GM23338 (cell line): ENCODE data around the gene SLN. TPM values are rescaled to one million over a fixed set of nuclear protein-coding genes. Genes with fewer than 3 reads are reported as not detected.
A peak's percentile ranks its signal among the peaks of the same experiment; 100 is the strongest.

Source experiments
- ATAC-seq: fragments of 200-7000 bp; cut with Tn5 transposase; 3 replicates; pipeline ENCODE4 v1.9.1; 2020
- DNase-seq: peaks from one replicate; pipeline ENCODE4 v3.0.0-alpha.2; 2015; ENCODE audit warnings: low spot score
- H2AFZ ChIP-seq: fragments of 200-600 bp; sonication (generic); 2 replicates; pipeline ENCODE4 v1.8.0; 2016; ENCODE audit warnings: antibody characterized with exemption, mild to moderate bottlenecking, moderate library complexity
- H3F3A ChIP-seq: fragments of 200-600 bp; sonication (generic); replicated peaks from 2 replicates; pipeline ENCODE4 v1.8.0; 2017; ENCODE audit warnings: antibody characterized with exemption, mixed run types, low read depth
- H3K27ac ChIP-seq: fragments of 200-600 bp; sonication (generic); 2 replicates; pipeline ENCODE4 v1.6.1; 2016; ENCODE audit warnings: low read depth
- H3K27me3 ChIP-seq: fragments of 200-600 bp; sonication (generic); 2 replicates; pipeline ENCODE4 v1.8.0; 2016; ENCODE audit warnings: mild to moderate bottlenecking, mixed run types, moderate library complexity; ENCODE audit not compliant: insufficient read depth
- H3K36me3 ChIP-seq: fragments of 200-600 bp; sonication (generic); 2 replicates; pipeline ENCODE4 v1.8.0; 2016; ENCODE audit warnings: mild to moderate bottlenecking; ENCODE audit not compliant: insufficient read depth
- H3K4me1 ChIP-seq: fragments of 200-600 bp; sonication (generic); 2 replicates; pipeline ENCODE4 v1.8.0; 2016; ENCODE audit warnings: mild to moderate bottlenecking, moderate library complexity; ENCODE audit not compliant: insufficient read depth
- H3K4me2 ChIP-seq: fragments of 200-600 bp; sonication (generic); 2 replicates; pipeline ENCODE4 v1.7.1; 2017; ENCODE audit warnings: mixed run types
- H3K4me3 ChIP-seq: fragments of 200-600 bp; sonication (generic); 2 replicates; pipeline ENCODE4 v1.6.1; 2016; ENCODE audit warnings: mixed run types
- H3K79me2 ChIP-seq: fragments of 200-600 bp; sonication (generic); replicated peaks from 2 replicates; pipeline ENCODE4 v1.8.0; 2017; ENCODE audit warnings: mild to moderate bottlenecking; ENCODE audit not compliant: insufficient read depth
- H3K9me2 ChIP-seq: fragments of 200-600 bp; sonication (generic); 2 replicates; pipeline ENCODE4 v1.8.0; 2017; ENCODE audit not compliant: insufficient read depth
- H4K20me1 ChIP-seq: fragments of 200-600 bp; sonication (generic); replicated peaks from 2 replicates; pipeline ENCODE4 v1.8.0; 2017; ENCODE audit warnings: mild to moderate bottlenecking; ENCODE audit not compliant: insufficient read depth
- H3K27ac Mint-ChIP-seq: 2 replicates; pipeline ENCODE4 v1.8.0; 2020; ENCODE audit warnings: inconsistent platforms, mild to moderate bottlenecking, moderate library complexity, mixed read lengths
- H3K27me3 Mint-ChIP-seq: 3 replicates; pipeline ENCODE4 v1.8.0; 2022; ENCODE audit warnings: low read depth, mild to moderate bottlenecking, moderate library complexity, mixed read lengths, inconsistent platforms; ENCODE audit not compliant: insufficient read depth, poor library complexity
- H3K36me3 Mint-ChIP-seq: 3 replicates; pipeline ENCODE4 v1.8.0; 2021; ENCODE audit warnings: low read depth, mild to moderate bottlenecking, inconsistent platforms, moderate library complexity, mixed read lengths
- H3K4me1 Mint-ChIP-seq: 3 replicates; pipeline ENCODE4 v1.8.0; 2020; ENCODE audit warnings: mild to moderate bottlenecking, inconsistent platforms, mixed read lengths
- H3K4me3 Mint-ChIP-seq: 3 replicates; pipeline ENCODE4 v1.8.0; 2021; ENCODE audit warnings: moderate library complexity, mild to moderate bottlenecking, inconsistent platforms, mixed read lengths
- H3K9me3 Mint-ChIP-seq: 3 replicates; pipeline ENCODE4 v1.8.0; 2020; ENCODE audit warnings: moderate library complexity, mild to moderate bottlenecking, inconsistent platforms, mixed read lengths
- CREB1 ChIP-seq: fragments of 250-450 bp; sonication (Bioruptor Pico); IDR thresholded peaks from 2 replicates; pipeline ENCODE4 v1.5.0; 2020; ENCODE audit warnings: low read depth, mild to moderate bottlenecking, moderate library complexity
- CTCF ChIP-seq, 2 experiments: fragments of 200-600 bp in 1 of 2; sonication (generic) in 1 of 2; conservative IDR thresholded peaks; 2 replicates each; pipeline versions ENCODE4 v1.5.1 to v1.6.1; 2016 to 2017; ENCODE audit warnings: antibody characterized with exemption in 2 of 2, low read depth in 2 of 2, mild to moderate bottlenecking in 2 of 2, moderate library complexity in 1 of 2
- ETS1 ChIP-seq: IDR thresholded peaks from 2 replicates; pipeline ENCODE4 v1.6.1; 2016; ENCODE audit warnings: antibody characterized with exemption
- EZH2 ChIP-seq: fragments of 200-600 bp; sonication (generic); IDR thresholded peaks from one replicate; pipeline ENCODE4 v1.8.0; 2017; ENCODE audit warnings: antibody characterized with exemption, mild to moderate bottlenecking, low read depth; ENCODE audit not compliant: unreplicated experiment
- EZH2phosphoT487 ChIP-seq: fragments of 200-600 bp; sonication (generic); IDR thresholded peaks from one replicate; pipeline ENCODE4 v1.8.1; 2018; ENCODE audit warnings: antibody characterized with exemption; ENCODE audit not compliant: unreplicated experiment
- JUNB ChIP-seq: IDR thresholded peaks from one replicate; pipeline ENCODE4 v1.6.1; 2016; ENCODE audit warnings: antibody characterized with exemption; ENCODE audit not compliant: unreplicated experiment
- NANOG ChIP-seq: IDR thresholded peaks from 2 replicates; pipeline ENCODE4 v1.6.1; 2016; ENCODE audit warnings: antibody characterized with exemption, borderline replicate concordance
- POLR2AphosphoS5 ChIP-seq: IDR thresholded peaks from 2 replicates; pipeline ENCODE4 v1.6.1; 2016; ENCODE audit warnings: antibody characterized with exemption, low read depth
- REST ChIP-seq: IDR thresholded peaks from one replicate; pipeline ENCODE4 v1.6.1; 2018; ENCODE audit warnings: antibody characterized with exemption; ENCODE audit not compliant: unreplicated experiment
- STAT1 ChIP-seq: IDR thresholded peaks from one replicate; pipeline ENCODE4 v1.6.1; 2016; ENCODE audit warnings: antibody characterized with exemption; ENCODE audit not compliant: unreplicated experiment
- ZNF114 ChIP-seq: fragments of 250-450 bp; sonication (Bioruptor Pico); IDR thresholded peaks from 2 replicates; pipeline ENCODE4 v1.5.0; 2020; ENCODE audit warnings: mild to moderate bottlenecking, moderate library complexity
- ZNF331 ChIP-seq: fragments of 250-450 bp; sonication (Bioruptor Pico); IDR thresholded peaks from 2 replicates; pipeline ENCODE4 v1.5.0; 2020; ENCODE audit warnings: low read depth, mild to moderate bottlenecking, moderate library complexity
- polyA plus RNA-seq: library from polyadenylated mRNA; unstranded; fragments of >200 nt; fragmentation: Nextera tagmentation; extraction: Ambion mirVana; gene quantifications from 2 replicates; pipeline ENCODE4 v1.2.1, GENCODE V29; 2016
- total RNA-seq: library from RNA; depleted of rRNA; stranded (reverse); fragments of >200 nt; shearing (Covaris generic); gene quantifications from 2 replicates; pipeline ENCODE4 v1.2.3, GENCODE V29; 2014

The SLN gene
- total and polyA plus RNA-seq, 2 experiments from 2014 or later, result not detected

- Histone ChIP-seq H3K4me1 (no peaks in the 10 kb centered on the region), H3F3A (no peaks in the 10 kb centered on the region), H4K20me1 (no peaks in the 10 kb centered on the region), H2AFZ (peak overlapping the region; percentile 15; the same call in 1 of the 2 replicates), H3K9me2 (no peaks in the 10 kb centered on the region), H3K27ac (no peak overlapping the region), H3K79me2 (no peaks in the 10 kb centered on the region), H3K36me3 (no peaks in the 10 kb centered on the region), H3K4me3 (no peak overlapping the region), H3K27me3 (no peaks in the 10 kb centered on the region), H3K4me2 (no peak overlapping the region)
- H3K36me3 Mint-ChIP-seq, result no peaks in the 10 kb centered on the region
- no peaks in the 10 kb centered on the region for H3K27me3 Mint-ChIP-seq
- H3K9me3 Mint-ChIP-seq, result no peaks in the 10 kb centered on the region; the same call in 2 of the 3 replicates
- H3K27ac Mint-ChIP-seq, result no peak overlapping the region
- DNase-seq (peak; percentile 92), ATAC-seq (peak; percentile 96)
- no peaks in the 10 kb centered on the region for H3K4me1 Mint-ChIP-seq
- TF ChIP-seq STAT1 (no peak), ZNF331 (CRISPR knock-in tag) (no peak), CTCF (conservative IDR thresholded peaks at IDR 0.05; ENCODE audit: low read depth in 2 of 2) (peak; percentile 83 to 87), EZH2phosphoT487 (no peak)
- no peak overlapping the region for H3K4me3 Mint-ChIP-seq
Observed at GRCh38 chr11:107689317-107690202, 22.3 kb downstream of the SLN start.

- H3K36me3 ChIP-seq, result no peaks in the 10 kb centered on the region
- H3K27ac ChIP-seq, result no peak overlapping the region
- Mint-ChIP-seq H3K4me1 (peaks cover 3% of the 10 kb centered on the region; the same call in 2 of the 3 replicates), H3K4me3 (no peak overlapping the region), H3K36me3 (no peaks in the 10 kb centered on the region), H3K27ac (no peak overlapping the region), H3K27me3 (no peaks in the 10 kb centered on the region), H3K9me3 (no peaks in the 10 kb centered on the region; the same call in 2 of the 3 replicates)
- no peaks in the 10 kb centered on the region for H3K4me1 ChIP-seq
- H2AFZ ChIP-seq, result peak overlapping the region; percentile 28
- H3K27me3 ChIP-seq, result no peaks in the 10 kb centered on the region
- no peak overlapping the region for H3K4me2 ChIP-seq
- H4K20me1 ChIP-seq, result no peaks in the 10 kb centered on the region
- H3K4me3 ChIP-seq, result no peak overlapping the region
- no peaks in the 10 kb centered on the region for H3K9me2 ChIP-seq
- H3K79me2 ChIP-seq, result no peaks in the 10 kb centered on the region
- ATAC-seq, result no peak
- DNase-seq, result no peak
- H3F3A ChIP-seq, result no peaks in the 10 kb centered on the region
- no peak for TF ChIP-seq EZH2
- no peak for TF ChIP-seq CREB1
- TF ChIP-seq CTCF (conservative IDR thresholded peaks at IDR 0.05; ENCODE audit: low read depth in 2 of 2), result no peak
- no peak for TF ChIP-seq ETS1
- TF ChIP-seq STAT1, result no peak
- TF ChIP-seq NANOG, result no peak
- TF ChIP-seq REST, result no peak
- TF ChIP-seq EZH2phosphoT487, result no peak
- TF ChIP-seq ZNF331 (CRISPR knock-in tag), result no peak
- no peak for TF ChIP-seq POLR2AphosphoS5
- TF ChIP-seq JUNB, result no peak
- TF ChIP-seq ZNF114 (CRISPR knock-in tag), result no peak
Observed at GRCh38 chr11:107688322-107688918, 23.4 kb downstream of the SLN start.
